Activated gamma-delta T cell treated with anti-CD3 and anti-CD28 coated beads, Interleukin-2, amount 50 U/mL, for 16 hours (primary cell): ENCODE measurements around the gene KCTD7.
"Not testable (repeated sequence)": the region's sequence is repeated elsewhere in the genome, so short reads cannot be mapped to it uniquely, and the experiment has no call there.

Experiments
- DNase-seq: peaks from one replicate; pipeline ENCODE4 v3.0.0-alpha.2; 2020; ENCODE audit warnings: low read depth

The KCTD7 gene

DNA sequence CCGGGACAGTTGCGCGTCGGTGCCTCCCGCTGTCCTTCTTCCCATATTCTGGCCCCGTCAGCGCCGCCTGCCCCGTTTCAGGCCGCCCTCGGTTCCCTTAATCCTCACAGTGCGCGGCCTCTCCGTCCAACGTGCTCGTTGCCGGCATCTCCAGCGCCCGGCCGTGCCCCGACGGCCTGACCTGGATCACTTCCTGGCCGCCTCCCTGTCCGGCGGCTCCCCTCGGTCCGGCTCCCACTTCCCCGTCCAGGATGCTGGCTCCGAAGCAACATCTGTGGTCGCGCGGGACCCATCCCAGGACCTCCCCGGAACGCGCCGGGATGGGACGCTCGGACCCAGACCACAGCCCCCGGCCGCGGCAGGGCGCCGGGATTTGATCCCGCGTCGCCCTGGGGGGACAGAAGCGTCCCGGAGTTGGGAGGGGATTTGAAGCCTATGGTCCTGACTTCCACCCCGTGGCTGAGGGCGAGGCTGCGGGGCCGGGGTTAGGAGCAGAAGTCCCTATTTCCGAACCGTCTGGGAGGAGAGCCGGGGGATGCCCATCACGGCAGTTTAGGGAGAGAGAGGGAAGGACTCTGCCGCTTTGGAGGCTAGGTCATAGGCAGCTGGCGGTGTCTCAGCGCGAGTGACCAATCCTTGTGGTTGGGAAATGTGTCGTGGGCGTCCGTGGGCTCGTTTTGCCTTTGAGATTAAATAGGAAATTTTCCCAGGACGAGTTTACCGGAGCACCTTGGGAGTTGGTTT, 53.8 kb downstream of the KCTD7 start:
- no peak for DNase-seq

DNA sequence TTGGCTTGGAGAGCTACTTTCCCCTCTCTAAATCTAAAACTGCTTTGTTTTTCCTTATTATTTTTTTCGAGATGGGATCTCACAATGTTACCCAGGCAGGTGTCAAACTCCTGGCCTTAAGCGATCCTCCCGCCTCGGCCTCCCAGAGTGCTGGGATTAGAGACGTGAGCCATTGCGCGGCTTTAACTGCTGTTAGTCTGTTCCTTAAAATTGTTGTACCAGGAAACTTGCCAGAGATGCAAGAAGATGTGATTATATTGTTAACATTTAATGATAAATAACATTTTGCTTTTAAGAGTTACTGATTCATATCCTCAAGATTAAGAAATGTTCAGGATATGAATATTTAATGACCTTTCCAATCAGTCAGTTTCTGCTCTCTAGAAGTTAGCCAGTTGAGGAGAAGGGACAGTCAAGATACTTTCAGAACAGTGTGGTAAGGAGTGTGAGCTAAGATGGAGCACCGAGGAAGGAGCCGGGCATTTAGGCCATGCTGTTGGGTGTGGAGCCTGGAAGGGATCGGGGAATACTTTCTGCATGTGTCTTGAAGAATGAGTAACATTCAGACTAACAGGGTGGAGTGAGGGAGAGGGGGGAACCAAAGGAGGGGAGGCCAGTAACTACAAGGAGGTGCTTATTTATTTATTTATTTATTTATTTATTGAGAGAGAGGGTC, 54.6 kb downstream of the KCTD7 start:
- DNase-seq: not testable (repeated sequence)

DNA sequence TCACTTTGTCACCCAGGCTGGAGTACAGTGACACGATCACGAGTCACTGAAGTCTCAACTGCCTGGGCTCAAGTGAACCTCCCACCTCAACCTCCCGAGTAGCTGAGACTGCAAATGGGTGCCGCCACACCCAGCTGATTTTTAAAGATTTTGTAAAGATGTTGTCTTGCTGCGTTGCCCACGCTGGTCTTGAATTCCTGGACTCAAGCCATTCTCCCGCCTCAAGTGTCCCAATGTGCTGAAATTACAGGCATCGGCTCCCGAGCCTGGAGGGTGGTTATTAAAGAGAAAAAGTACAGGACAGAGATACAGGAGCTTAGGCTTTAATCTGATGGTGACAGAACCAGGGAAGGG, 55.1 kb downstream of the KCTD7 start:
- DNase-seq: no peak

DNA sequence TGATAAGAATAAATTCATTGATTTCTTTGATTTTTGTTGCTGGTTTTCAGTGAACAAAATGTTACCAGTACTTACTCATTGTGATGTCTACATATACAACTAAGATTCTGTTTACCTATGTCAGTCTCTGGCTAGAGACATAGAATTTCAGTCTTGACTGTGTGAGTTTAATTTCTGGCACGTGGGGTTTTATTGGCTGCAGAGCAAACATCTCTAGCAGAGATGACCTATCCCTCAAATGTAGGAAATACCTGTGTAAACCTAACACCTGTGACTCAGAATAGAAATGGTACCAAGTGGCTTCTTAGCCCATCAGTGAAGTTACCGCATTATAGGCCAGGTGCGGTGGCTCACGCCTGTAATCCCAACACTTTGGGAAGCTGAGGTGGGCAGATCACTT, 57.0 kb downstream of the KCTD7 start:
- not testable (repeated sequence) for DNase-seq

DNA sequence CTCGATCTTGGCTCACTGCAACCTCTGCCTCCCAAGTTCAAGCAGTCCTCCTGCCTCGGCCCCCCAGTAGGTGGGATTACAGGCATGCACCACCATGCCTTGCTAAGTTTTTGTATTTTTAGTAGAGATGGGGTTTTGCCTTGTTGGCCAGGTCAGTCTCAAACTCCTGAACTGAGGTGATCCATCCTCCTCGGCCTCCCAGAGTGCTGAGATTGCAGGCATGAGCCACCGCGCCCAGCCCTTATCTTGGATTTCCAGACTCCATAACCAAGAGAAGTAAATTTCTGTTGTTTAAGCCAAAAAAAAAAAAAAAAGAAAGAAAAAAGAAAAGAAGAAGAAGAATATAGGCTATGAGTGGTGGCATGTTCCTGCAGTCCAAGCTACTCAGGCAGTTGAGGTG, 58.5 kb downstream of the KCTD7 start:
- DNase-seq: no peak

DNA sequence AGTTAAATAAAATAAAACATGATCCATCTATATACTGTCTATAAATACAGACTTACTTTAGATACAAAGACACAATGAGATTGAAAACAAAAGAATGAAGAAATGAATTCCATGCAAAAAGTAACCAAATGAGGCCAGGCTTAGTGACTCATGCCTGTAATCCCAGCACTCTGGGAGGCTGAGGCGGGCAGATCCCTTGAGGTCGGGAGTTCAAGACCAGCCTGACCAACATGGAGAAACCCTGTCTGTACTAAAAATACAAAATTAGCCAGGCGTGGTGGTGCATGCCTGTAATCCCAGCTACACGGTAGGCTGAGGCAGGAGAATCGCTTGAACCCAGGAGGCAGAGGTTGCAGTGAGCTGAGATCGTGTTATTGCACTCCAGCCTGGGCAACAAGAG, 59.0 kb downstream of the KCTD7 start:
- not testable (repeated sequence) for DNase-seq

DNA sequence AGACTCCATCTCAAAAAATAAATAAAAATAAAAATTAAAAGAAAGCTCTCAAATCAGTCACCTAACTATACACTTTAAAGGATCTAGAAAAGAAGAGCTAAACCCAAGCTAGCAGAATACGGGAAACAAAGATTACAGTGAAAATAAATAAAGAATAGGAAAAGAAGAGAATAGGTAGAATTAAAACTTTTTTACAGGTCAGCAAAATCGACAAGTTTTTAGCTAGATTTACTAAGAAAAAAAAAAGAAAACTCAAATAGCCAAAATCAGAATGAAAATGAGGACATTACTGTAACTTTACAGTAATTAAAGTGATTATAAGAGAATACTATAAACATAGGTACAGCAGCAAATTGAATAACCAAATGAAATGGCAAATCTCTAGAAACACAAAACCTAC, 60.4 kb downstream of the KCTD7 start:
- DNase-seq: no peak

DNA sequence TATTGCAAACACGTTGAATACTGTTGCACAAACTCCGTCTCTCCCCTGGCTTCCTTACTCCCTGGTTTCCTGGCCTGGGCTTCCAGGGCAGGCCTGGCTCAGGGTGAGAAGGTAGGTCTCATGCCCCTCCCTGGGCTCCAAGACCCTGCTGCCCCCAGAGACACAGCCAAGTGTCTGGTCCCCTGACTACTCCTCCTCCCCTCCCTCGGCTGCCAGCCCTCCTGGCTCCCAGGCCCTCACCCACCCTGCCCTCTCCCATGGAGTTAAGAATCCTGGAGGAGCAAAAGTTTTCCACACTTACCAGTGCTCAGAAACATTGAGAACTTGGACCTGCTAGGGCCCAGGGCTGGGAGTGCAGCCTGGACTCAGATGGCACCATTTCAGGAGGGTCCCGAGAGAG, 64.7 kb downstream of the KCTD7 start:
- no peak for DNase-seq
